ENCODE measurements around the gene VPS37B.
A peak's percentile ranks its signal among the peaks of the same experiment; 100 is the strongest.
"Not testable (repeated sequence)": the region's sequence is repeated elsewhere in the genome, so short reads cannot be mapped to it uniquely, and the experiment has no call there.

Gene VPS37B

GRCh38 chr12:122880668-122881067, 15.3 kb downstream of the VPS37B start:
- DNase-seq: peak; percentile 22 to 60

GRCh38 chr12:122880155-122880667, 15.7 kb downstream of the VPS37B start:
- DNase-seq: no peak

GRCh38 chr12:122878780-122879612, 16.9 kb downstream of the VPS37B start:
- no peak for DNase-seq

GRCh38 chr12:122876731-122877130, 19.2 kb downstream of the VPS37B start:
- DNase-seq: no peak

GRCh38 chr12:122876281-122876680, 19.6 kb downstream of the VPS37B start:
- DNase-seq: not testable (repeated sequence)

GRCh38 chr12:122875590-122876220, 20.2 kb downstream of the VPS37B start:
- no peak for DNase-seq

- DNase-seq: no peak
Observed at GRCh38 chr12:122874081-122874480, 21.8 kb downstream of the VPS37B start.

- DNase-seq: no peak
Observed at GRCh38 chr12:122873540-122873939, 22.4 kb downstream of the VPS37B start.

GRCh38 chr12:122872815-122873361, 23.0 kb downstream of the VPS37B start:
- no peak for DNase-seq

GRCh38 chr12:122871851-122872780, 23.8 kb downstream of the VPS37B start:
- peak in 1 of 2 experiments; percentile 16 for DNase-seq

GRCh38 chr12:122870867-122871664, 24.9 kb downstream of the VPS37B start:
- DNase-seq: no peak

GRCh38 chr12:122870163-122870842, 25.6 kb downstream of the VPS37B start:
- no peak for DNase-seq

GRCh38 chr12:122869207-122869973, 26.5 kb downstream of the VPS37B start:
- no peak for DNase-seq

GRCh38 chr12:122868471-122869177, 27.3 kb downstream of the VPS37B start:
- DNase-seq: no peak

- no peak for DNase-seq
Observed at GRCh38 chr12:122867691-122868461, 28.0 kb downstream of the VPS37B start.

- no peak for DNase-seq
Observed at GRCh38 chr12:122866950-122867607, 28.8 kb downstream of the VPS37B start.

GRCh38 chr12:122866379-122866778, 29.5 kb downstream of the VPS37B start:
- no peak for DNase-seq
